HL-60/S4 treated with phorbol 12-myristate 13-acetate at 8.2 ng/mL for 4 days and 3 days (cell line): ENCODE results near the gene C14orf180.

ENCODE experiments used
- in situ Hi-C: fragments of 300-500 bp; cut with MboI; formaldehyde crosslinking; loops from 2 replicates; pipeline ENCODE4 v1.15.0; 2022; ENCODE audit warnings: low sequenced_read_pairs

C14orf180 gene

GRCh38 chr14:104560586-104560945 is 19.0 kb upstream of the C14orf180 start:
- in situ Hi-C loops = no loop called here

DNA sequence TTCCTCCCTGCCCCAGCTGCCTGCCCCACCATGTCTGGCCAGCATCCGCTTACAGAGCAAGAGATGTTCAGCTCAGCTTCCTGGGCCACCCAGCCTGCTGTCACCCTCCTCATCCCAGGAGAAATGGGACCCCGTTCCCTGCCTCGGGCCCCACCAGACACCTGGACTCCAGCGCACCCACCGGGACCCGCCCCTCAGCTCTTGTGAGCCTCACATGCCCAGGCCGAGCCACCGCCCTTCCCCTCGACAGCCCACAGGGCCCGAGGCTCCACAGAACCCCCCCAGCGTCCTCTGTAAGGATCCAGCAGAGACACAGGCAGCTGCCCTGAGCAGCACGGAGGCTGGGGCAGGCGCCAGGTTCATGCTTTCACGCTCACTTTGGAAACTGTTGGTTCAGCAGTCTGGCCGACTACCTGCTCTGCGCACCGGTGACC is 18.4 kb upstream of the C14orf180 start:
- in situ Hi-C loops = no loop called here

GRCh38 chr14:104561632-104562495 is 17.7 kb upstream of the C14orf180 start:
- in situ Hi-C loops = no loop called here

DNA sequence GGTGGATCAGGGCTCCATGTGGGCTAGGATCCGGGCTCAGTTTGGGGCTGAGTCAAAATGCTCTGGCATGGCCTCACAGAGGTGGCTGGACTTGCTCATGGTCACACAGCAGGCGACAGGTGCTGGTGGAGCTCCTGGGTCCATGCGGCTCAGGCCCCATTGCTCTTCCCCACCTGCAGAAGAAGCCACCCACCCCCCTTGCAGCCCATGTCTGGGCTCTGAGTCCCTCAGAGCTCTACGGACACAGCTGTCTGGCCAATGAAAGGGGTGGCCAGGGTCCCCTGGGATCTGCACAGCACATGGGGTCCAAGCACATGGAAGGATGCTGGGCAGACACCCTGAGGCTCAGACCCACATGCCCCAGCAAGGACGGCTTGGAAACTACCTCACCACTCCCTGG is 17.0 kb upstream of the C14orf180 start:
- in situ Hi-C loops = no loop called here

DNA sequence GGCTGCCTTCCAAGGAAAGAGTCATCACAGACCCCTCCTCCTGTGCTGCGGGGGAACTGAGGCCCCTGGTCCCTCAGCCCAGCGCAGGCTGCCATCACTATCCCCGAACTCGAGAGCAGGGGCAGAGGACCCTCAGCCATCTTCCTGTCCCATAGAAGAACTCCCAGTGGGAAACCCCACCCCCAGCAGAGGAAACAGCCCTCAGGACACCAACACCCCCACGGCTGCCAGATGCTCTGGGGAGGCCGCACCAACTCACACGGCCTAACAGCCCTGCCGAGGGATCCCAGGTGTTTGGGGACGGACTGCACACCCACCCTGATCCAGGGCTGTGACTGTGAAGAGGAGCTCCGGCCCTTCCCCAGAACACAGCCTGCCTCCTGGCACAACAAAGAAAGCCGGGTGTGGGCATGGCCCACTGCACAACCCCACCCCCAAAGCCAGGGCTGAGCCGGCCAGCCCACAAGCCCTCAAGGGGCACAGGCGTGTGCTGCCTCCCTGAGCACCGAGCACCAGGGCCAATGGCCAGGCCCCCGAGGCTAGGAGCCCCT is 16.3 kb upstream of the C14orf180 start:
- in situ Hi-C loops = no loop called here

DNA sequence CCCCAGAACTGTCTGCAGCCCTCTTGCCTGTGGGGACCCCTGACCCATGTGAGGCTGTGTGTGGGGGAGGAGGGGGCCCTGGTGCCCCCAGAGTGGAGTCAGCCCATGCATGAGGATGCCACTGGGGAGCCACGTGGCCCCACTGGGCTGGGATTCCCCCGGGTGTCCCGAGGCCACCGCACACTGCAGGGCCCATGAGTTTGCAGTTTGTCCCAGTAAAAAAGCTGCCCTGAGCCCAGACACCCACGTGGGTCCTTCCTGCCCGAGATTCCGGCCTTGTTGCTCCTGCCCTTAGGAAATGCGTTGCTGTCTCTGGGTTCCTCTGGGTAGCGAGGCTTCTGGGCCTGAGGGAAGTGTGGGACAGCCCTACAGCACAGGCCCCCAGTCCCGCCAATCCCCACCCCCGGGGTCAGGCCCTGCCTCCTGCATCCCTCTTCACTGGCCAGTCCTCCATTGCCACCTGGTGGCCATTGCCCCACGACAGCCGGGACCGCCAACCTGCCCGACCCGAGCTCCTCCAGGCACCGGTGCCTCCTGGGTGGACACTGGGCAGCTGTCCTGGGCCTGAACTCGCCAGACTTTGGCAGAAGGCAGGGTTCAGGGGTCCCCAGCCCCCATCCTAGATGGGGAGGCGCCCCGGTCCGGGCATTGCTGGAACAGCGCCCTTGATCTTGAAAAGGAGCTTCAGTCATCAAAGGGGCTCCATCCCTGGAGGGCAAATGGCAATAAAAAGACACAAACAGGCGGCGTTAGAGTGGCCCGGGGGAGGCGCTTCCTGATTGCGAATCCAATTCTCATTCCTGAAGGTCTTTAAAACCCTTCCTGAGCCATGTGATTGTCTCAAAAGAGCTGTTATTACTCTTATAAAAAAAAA is 15.6 kb upstream of the C14orf180 start:
- in situ Hi-C loops = no loop called here

- in situ Hi-C loops = no loop called here
These were observed 14.6 kb upstream of the C14orf180 start for GRCh38 chr14:104564744-104565679.

DNA sequence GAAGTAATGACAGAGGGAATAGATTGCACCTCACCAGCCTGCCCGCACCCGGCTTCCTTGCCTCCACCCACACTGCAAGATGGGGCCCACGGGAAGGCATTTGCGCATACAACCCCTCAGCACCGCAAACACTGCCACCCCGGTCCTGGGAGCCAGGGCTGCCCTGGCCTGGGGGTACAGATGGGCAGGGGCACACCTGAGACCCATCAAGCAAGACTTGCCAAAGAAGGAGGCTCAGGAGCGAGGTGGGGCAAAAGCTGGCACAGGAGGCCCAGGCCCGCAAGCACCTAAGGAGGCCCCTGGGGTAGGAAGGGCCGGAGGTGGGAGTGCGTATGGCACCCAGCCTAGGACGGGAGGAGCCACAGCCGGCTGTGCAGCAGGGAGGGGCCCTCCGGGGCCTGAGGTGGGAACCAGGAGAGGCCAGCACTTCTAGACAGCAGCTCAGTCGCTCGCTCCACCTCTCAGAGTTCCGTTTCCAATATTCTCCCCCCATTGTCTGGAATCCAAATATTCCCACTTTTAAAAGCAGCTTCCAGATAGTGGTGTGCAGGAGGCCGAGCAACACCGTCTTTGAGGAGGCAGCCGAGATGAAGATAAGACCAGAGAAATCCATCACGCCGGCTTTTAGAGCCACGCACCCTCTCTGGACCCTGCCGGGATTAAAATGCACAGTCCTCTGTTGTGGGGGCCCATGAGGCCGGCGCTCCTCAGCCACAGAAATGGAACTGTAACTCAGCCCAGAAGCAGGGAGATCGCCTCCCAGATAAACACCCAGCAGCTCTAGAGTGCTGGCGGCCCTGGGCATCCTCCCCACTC is 12.2 kb upstream of the C14orf180 start:
- in situ Hi-C loops = no loop called here

- in situ Hi-C loops = no loop called here
These were observed 11.7 kb upstream of the C14orf180 start for GRCh38 chr14:104567957-104568225.

- in situ Hi-C loops = no loop called here
These were observed 10.9 kb upstream of the C14orf180 start for GRCh38 chr14:104568620-104569019.

GRCh38 chr14:104569435-104569834 is 10.1 kb upstream of the C14orf180 start:
- in situ Hi-C loops = no loop called here

DNA sequence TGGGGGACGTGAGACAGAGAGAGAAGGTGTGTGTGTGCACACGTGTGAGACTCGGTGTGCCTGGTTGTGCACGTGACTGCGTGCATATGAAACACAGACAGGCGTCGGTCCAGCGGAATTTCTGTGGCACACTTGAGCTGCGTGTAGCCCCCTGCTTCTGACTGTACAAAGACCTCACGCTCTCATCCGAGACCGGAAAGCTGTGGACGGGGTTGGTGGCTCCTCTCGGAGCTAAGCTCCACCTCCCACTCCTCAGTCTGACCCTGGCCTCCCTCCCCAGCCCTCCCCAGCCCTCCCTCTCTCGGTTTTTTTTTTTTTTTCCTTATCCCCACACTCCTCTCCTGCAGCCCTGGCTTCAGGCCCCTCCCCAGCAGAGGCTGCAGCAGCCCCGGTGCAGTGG is 8.3 kb upstream of the C14orf180 start:
- in situ Hi-C loops = no loop called here

GRCh38 chr14:104572024-104572626 is 7.4 kb upstream of the C14orf180 start:
- in situ Hi-C loops = no loop called here

DNA sequence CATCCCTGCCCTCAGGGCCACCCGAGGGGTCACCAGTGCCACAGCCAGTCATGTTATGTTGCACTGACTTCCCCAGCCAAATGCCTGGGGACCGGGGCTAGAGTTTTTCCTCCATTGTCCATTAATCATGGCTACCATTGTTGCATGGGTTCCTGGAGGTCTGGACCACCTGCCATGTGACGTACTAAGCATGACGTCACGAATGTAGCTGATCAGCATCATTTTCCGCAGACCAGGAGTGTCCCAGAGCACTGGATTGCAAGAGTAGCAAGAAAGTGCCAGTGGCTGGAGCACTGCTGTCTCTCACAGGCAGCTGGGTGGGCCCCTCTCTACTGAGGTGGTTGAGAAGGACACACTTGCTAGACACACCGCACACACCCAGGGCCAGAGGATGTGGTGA is 6.9 kb upstream of the C14orf180 start:
- in situ Hi-C loops = no loop called here

- in situ Hi-C loops = no loop called here
These were observed 5.6 kb upstream of the C14orf180 start for GRCh38 chr14:104573930-104574329.

DNA sequence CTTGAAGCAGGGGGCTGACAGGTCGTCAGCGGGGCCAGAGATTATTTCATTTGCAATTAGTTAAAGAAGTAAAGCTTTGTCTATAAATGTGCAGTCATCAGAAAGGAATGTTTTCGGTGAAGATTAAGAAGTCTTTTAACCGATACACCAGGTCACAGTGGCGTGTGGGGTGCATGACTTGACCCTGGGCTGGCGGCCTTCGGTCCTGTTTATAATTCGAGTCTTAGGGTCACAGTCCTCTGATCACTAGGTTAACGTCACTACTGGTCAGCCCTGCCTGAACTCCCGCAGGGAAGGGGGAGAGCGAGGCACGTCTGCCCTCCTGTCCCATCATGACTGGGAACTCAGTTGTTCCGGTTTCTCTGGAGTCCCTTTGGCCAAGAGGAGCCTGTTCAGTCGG is 5.0 kb upstream of the C14orf180 start:
- in situ Hi-C loops = no loop called here

DNA sequence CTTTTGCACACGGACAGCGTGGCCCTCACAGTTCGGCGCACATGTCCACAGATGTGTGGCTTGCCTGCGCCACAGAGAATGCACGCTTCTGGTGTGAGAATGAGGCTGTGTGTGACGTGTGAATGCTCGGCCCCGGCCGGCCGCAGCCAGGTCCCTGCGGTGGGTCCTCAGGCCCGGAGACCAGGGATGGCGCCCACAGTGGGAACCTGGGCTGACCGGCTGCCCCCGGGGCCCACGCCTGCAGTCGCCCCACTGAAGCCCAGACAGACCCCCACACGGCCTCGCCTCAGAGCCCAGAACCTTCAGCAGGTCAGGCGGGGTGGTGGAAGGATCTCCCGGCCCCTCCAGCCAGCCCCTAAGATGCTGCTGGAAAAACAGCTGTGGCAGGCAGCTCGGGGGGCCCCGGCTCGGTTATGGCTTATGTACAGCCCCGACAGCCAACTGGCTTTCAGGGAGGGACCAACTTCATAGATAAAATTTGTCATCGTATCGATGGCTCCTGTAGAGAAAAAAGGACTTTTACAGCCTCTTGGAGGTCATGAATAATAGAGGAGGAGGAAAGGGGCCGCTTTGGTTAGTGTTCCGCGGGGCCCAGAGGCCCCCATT is 4.5 kb upstream of the C14orf180 start:
- in situ Hi-C loops = no loop called here

GRCh38 chr14:104576232-104576969 is 3.2 kb upstream of the C14orf180 start:
- in situ Hi-C loops = no loop called here

DNA sequence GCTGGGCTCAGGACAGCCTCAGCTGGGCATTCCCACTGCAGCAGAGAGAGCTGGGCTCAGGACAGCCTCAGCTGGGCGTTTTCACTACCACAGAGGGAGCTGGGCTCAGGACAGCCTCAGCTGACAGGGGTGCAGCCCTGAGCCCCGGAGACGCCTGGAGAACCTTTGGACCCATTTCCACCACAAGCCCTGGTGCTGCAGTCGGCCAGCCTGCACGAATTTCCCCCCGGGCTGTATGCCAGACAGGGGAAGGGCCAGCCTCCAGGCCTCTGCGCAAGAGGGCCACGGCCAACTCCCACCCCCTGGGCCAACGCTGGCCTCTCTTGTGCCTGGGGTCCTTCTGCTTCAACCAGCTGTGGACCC is 2.6 kb upstream of the C14orf180 start:
- in situ Hi-C loops = no loop called here
